ENCODE data around the gene GRIN2C.

DNA sequence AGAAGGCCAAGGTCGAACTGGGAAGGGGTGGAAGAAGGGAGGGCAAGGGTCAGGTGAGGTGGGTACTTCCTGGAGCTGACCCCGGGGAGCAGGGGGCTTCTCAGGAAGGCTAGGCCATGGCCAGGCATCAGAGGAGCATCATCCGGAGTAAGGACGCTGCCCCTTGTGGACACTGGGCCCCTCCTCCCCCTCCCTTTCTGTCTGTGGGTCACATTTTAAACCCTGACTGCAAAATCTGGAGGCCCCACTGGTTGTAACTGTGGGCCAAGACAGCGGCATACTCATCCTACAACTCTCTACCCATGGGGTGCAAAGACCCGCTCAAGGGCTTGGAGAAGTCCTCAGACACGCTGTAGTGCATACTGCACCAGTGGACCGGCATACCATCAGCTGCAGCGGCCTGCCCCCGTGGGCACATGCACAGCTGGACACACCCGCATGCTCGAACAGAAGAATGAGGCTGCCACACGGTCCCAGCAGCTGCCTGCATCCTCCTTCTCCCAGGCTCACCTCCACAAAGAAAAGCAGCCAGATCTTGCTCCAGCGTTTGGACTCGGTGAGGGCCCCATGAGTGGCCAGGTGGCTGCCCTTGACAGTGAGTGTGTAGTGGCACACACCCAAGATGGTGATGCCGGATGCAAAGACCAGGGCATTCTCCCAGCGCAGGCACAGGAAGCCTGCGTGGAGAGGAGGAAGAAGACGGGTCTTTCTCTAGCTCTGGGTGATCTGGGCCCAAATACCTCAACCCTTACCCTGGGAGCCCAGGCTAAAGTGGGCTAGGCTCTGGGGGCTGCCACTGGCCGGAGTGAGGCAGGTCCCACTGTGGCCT, 32.5 kb upstream of the GRIN2C start:
- TF ChIP-seq, protein P1, sequence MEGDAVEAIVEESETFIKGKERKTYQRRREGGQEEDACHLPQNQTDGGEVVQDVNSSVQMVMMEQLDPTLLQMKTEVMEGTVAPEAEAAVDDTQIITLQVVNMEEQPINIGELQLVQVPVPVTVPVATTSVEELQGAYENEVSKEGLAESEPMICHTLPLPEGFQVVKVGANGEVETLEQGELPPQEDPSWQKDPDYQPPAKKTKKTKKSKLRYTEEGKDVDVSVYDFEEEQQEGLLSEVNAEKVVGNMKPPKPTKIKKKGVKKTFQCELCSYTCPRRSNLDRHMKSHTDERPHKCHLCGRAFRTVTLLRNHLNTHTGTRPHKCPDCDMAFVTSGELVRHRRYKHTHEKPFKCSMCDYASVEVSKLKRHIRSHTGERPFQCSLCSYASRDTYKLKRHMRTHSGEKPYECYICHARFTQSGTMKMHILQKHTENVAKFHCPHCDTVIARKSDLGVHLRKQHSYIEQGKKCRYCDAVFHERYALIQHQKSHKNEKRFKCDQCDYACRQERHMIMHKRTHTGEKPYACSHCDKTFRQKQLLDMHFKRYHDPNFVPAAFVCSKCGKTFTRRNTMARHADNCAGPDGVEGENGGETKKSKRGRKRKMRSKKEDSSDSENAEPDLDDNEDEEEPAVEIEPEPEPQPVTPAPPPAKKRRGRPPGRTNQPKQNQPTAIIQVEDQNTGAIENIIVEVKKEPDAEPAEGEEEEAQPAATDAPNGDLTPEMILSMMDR (IDR thresholded peaks at IDR 0.05; ENCODE audit: low read depth, low read length), result no peak
- TF ChIP-seq, protein P2, sequence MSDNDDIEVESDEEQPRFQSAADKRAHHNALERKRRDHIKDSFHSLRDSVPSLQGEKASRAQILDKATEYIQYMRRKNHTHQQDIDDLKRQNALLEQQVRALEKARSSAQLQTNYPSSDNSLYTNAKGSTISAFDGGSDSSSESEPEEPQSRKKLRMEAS (IDR thresholded peaks at IDR 0.05; ENCODE audit: low read depth, low read length), result no peak

Measured in NB4 (cell line).